A549 (cell line): ENCODE results near the gene BCL2L15. TPM values are rescaled to one million over a fixed set of nuclear protein-coding genes. Genes with fewer than 3 reads are reported as not detected.

ENCODE experiments used
- ATAC-seq, 2 experiments: fragments of 200-7000 bp in 1 of 2; fragments of >200 bp in 1 of 2; cut with Nextera tagmentation in 1 of 2; cut with Tn5 transposase in 1 of 2; 3 replicates each; pipeline versions ENCODE4 v1.8.0 to v1.9.1; 2018 to 2020; ENCODE audit warnings: mild to moderate bottlenecking in 1 of 2, moderate library complexity in 1 of 2
- CTCF ChIA-PET: fragments of 300-600 bp; sonication (Branson Sonifier 250); formaldehyde crosslinking; extraction: SDS; loops from one replicate; lab custom pipeline; 2021; ENCODE audit warnings: antibody characterized with exemption, inconsistent platforms; lab: Yijun Ruan, JAX
- POLR2A ChIA-PET: fragments of 350-600 bp; formaldehyde crosslinking; extraction: SDS; loops from one replicate; lab custom pipeline; 2021; ENCODE audit warnings: antibody characterized with exemption, inconsistent platforms; lab: Yijun Ruan, JAX
- DNase-seq, 2 experiments: peaks; one replicate each; pipeline versions ENCODE4 v3.0.0 to v3.0.0-alpha.2; 2011 to 2016; ENCODE audit warnings: low read depth in 1 of 2, low spot score in 1 of 2
- FAIRE-seq: peaks from 2 replicates; lab custom pipeline; 2011; peaks lifted over from hg19 to GRCh38; lab: Jason Lieb, UNC
- H3K27ac ChIP-seq, 2 experiments: fragments of >200 bp; sonication (Bioruptor Twin); formaldehyde crosslinking; 3 replicates each; pipeline ENCODE4 v1.5.1; 2016 to 2017
- H3K4me1 ChIP-seq: fragments of >200 bp; sonication (Bioruptor Twin); formaldehyde crosslinking; 3 replicates; pipeline ENCODE4 v1.6.1; 2016
- H3K4me2 ChIP-seq: fragments of >200 bp; sonication (Bioruptor Twin); formaldehyde crosslinking; 3 replicates; pipeline ENCODE4 v1.6.1; 2016
- H3K4me3 ChIP-seq: fragments of >200 bp; sonication (Bioruptor Twin); formaldehyde crosslinking; 3 replicates; pipeline ENCODE4 v1.5.1; 2016
- H3K9me3 ChIP-seq: fragments of >200 bp; sonication (Bioruptor Twin); formaldehyde crosslinking; 3 replicates; pipeline ENCODE4 v1.6.1; 2016
- CBX8 ChIP-seq: fragments of 200-600 bp; sonication (generic); IDR thresholded peaks from 2 replicates; pipeline ENCODE4 v1.6.1; 2016
- CEBPB ChIP-seq, 2 experiments: fragments of >200 bp in 1 of 2; sonication (Bioruptor Twin) in 1 of 2; formaldehyde crosslinking in 1 of 2; IDR thresholded peaks; 2 replicates each; pipeline ENCODE4 v1.6.1; 2012 to 2016
- CHD4 ChIP-seq: fragments of 200-600 bp; sonication (generic); IDR thresholded peaks from 2 replicates; pipeline ENCODE4 v1.6.1; 2016; ENCODE audit warnings: antibody characterized with exemption, mild to moderate bottlenecking, borderline replicate concordance
- EHF ChIP-seq: fragments of 250-450 bp; sonication (Bioruptor Pico); IDR thresholded peaks from 2 replicates; pipeline ENCODE4 v1.5.0; 2020; ENCODE audit warnings: mild to moderate bottlenecking
- EHMT2 ChIP-seq: fragments of 200-600 bp; sonication (generic); IDR thresholded peaks from 2 replicates; pipeline ENCODE4 v1.6.1; 2016; ENCODE audit warnings: antibody characterized with exemption, low read depth, mild to moderate bottlenecking, moderate library complexity
- ELK1 ChIP-seq: fragments of 150-350 bp; IDR thresholded peaks from 2 replicates; pipeline ENCODE4 v1.6.1; 2014; ENCODE audit warnings: low read depth, mild to moderate bottlenecking, low read length
- ESRRA ChIP-seq: fragments of 150-350 bp; IDR thresholded peaks from 2 replicates; pipeline ENCODE4 v1.6.1; 2014; ENCODE audit warnings: mild to moderate bottlenecking, low read length, borderline replicate concordance
- GATA3 ChIP-seq: IDR thresholded peaks from 2 replicates; pipeline ENCODE4 v1.6.1; 2012; ENCODE audit warnings: borderline replicate concordance
- HES2 ChIP-seq: fragments of >200 bp; sonication (Bioruptor Twin); formaldehyde crosslinking; IDR thresholded peaks from 2 replicates; pipeline ENCODE4 v1.6.1; 2016
- HMGXB4 ChIP-seq: fragments of 250-450 bp; sonication (Bioruptor Pico); IDR thresholded peaks from 2 replicates; pipeline ENCODE4 v1.5.0; 2021; ENCODE audit warnings: mild to moderate bottlenecking, moderate library complexity, borderline replicate concordance
- HOXA7 ChIP-seq: fragments of 250-450 bp; sonication (Bioruptor Pico); IDR thresholded peaks from 2 replicates; pipeline ENCODE4 v1.5.0; 2020; ENCODE audit warnings: mild to moderate bottlenecking, moderate library complexity
- HOXB5 ChIP-seq: fragments of 250-450 bp; sonication (Bioruptor Pico); IDR thresholded peaks from 2 replicates; pipeline ENCODE4 v1.5.0; 2020; ENCODE audit warnings: mild to moderate bottlenecking, moderate library complexity
- MYC ChIP-seq: IDR thresholded peaks from 2 replicates; pipeline ENCODE4 v1.6.1; 2012; ENCODE audit warnings: mild to moderate bottlenecking, inconsistent platforms, low read length, improper control_type of control experiment, borderline replicate concordance
- NPAS2 ChIP-seq: fragments of 250-450 bp; sonication (Bioruptor Pico); IDR thresholded peaks from 2 replicates; pipeline ENCODE4 v1.8.0; 2022; ENCODE audit warnings: mild to moderate bottlenecking, moderate library complexity, borderline replicate concordance
- NR3C1 ChIP-seq: fragments of >200 bp; sonication (Bioruptor Twin); formaldehyde crosslinking; IDR thresholded peaks from 3 replicates; pipeline ENCODE4 v1.6.1; 2017
- POLR2AphosphoS2 ChIP-seq: conservative IDR thresholded peaks from 2 replicates; pipeline ENCODE4 v1.6.1; 2012; ENCODE audit warnings: low read length, improper control_type of control experiment, inconsistent platforms
- RARB ChIP-seq: fragments of 250-450 bp; sonication (Bioruptor Pico); IDR thresholded peaks from 2 replicates; pipeline ENCODE4 v1.8.0; 2021; ENCODE audit warnings: mild to moderate bottlenecking, moderate library complexity
- REST ChIP-seq: fragments of 200-600 bp; sonication (generic); IDR thresholded peaks from 2 replicates; pipeline ENCODE4 v1.6.1; 2016; ENCODE audit warnings: antibody characterized with exemption, mild to moderate bottlenecking, moderate library complexity
- TFCP2L1 ChIP-seq: fragments of 250-450 bp; sonication (Bioruptor Pico); IDR thresholded peaks from 2 replicates; pipeline ENCODE4 v1.5.0; 2021; ENCODE audit warnings: mild to moderate bottlenecking
- TP53 ChIP-seq: fragments of 250-450 bp; sonication (Bioruptor Pico); IDR thresholded peaks from 2 replicates; pipeline ENCODE4 v1.5.0; 2021; ENCODE audit warnings: mild to moderate bottlenecking, moderate library complexity
- WGBS: methylation state at CpG from one replicate; pipeline ENCODE4 v1.1.6; 2017; ENCODE audit errors: missing lambda C conversion rate; 5-methylcytosine and 5-hydroxymethylcytosine counted together
- polyA plus RNA-seq, 4 experiments: library from polyadenylated mRNA; depleted of rRNA in 3 of 4; stranded (reverse); fragments of >200 nt; fragmentation: RNase III in 1 of 4; extraction: RNeasy Plus Mini Kit Qiagen cat#74134 plus additional on column Dnase treatment in 1 of 4; gene quantifications; 2 replicates in 3 of 4; 3 replicates in 1 of 4; pipeline ENCODE4 v1.2.3, GENCODE V29; 2011 to 2017
- TF ChIP-seq, protein P1 (sequence below): IDR thresholded peaks from 2 replicates; pipeline ENCODE4 v1.6.1; 2012
- TF ChIP-seq, protein P2 (sequence below): IDR thresholded peaks from 2 replicates; pipeline ENCODE4 v1.6.1; 2012; ENCODE audit warnings: low read depth, borderline replicate concordance

BCL2L15 gene
- polyA plus RNA-seq, 2 of the 4 experiments (the other 2 are of a cell fraction), result 2.1 to 2.3 TPM

DNA sequence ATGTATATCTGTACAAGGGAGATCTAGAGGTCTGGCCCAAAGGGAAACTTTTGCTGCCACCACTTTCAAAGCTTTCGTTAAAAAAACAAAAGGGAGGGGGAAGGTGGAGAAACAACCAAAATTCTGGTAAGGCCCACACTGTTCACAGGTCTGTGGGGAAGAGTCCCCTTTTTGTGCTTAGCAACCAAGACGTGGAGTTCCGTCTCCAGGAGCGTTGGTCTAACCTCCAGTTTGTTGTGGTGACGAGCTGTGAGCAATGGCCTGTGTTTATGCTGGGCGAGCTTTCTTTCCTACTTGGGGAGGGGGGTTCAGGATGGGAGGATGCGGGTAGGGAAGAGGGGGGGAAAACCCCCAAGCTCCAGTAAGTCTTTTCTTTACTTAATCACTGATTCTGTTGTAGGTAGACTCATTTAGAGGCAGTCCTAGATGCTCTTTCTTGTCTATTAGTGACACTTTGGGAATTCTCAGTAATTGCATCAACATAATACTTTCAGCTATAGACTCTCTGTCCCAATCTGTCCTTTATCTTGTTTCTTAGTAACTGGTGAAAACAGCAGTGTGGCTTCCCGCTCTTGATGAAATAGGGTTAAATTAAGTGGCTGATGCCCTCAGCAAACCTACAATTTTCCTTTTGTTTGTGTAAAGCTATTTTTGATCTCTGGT is 43.2 kb upstream of the BCL2L15 start:
- ATAC-seq (peak in 1 of 2 experiments; percentile 50; a peak in 3 of 6 replicates), FAIRE-seq (no peak), DNase-seq (peak; percentile 21 to 27)
- Histone ChIP-seq H3K4me3 (peak overlapping the region; percentile 96), H3K9me3 (no peaks in the 10 kb centered on the region), H3K27ac (peak overlapping the region; percentile 84 to 97; a peak in 5 of 6 replicates), H3K4me1 (peaks cover 21% of the 10 kb centered on the region), H3K4me2 (peak overlapping the region; percentile 90)
- 14% methylated on average over 8 of the region's 8 CpGs for WGBS
- TF ChIP-seq POLR2AphosphoS2 (no peak), TP53 (CRISPR knock-in tag) (no peak), MYC (no peak), REST (no peak), NR3C1 (no peak), HMGXB4 (CRISPR knock-in tag) (no peak), CEBPB (IDR thresholded peaks at IDR 0.05) (no peak), EHMT2 (no peak), RARB (CRISPR knock-in tag) (no peak), GATA3 (no peak), NPAS2 (no peak), TFCP2L1 (CRISPR knock-in tag) (no peak)
- TF ChIP-seq, protein P1, sequence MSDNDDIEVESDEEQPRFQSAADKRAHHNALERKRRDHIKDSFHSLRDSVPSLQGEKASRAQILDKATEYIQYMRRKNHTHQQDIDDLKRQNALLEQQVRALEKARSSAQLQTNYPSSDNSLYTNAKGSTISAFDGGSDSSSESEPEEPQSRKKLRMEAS, result no peak
- CTCF ChIA-PET, result interaction anchor here (0.6 to 1.3 kb wide), 5 partner anchors 10 to 96 kb away, joined by 3 to 5 read pairs (median 4); partner anchors contain the start of gene AP4B1
- POLR2A ChIA-PET, result interaction anchor here (1.1 to 3.7 kb wide), 2 partner anchors 26 to 118 kb away, joined by 5 to 32 read pairs; partner anchors contain the start of genes AP4B1, DCLRE1B and RSBN1

- peak overlapping the region; percentile 96 for H3K4me3 ChIP-seq
- H3K9me3 ChIP-seq, result no peaks in the 10 kb centered on the region
- DNase-seq (peak in 1 of 2 experiments; percentile 25), FAIRE-seq (no peak), ATAC-seq (peak; percentile 69 to 78)
- ChIA-PET POLR2A (interaction anchor here (1.0 to 3.7 kb wide), 4 partner anchors 20 to 172 kb away, joined by 3 to 32 read pairs (median 8); partner anchors contain the start of genes AP4B1, DCLRE1B and RSBN1), CTCF (interaction anchor here (0.6 to 2.3 kb wide), 8 partner anchors 12 to 95 kb away, joined by 3 to 9 read pairs (median 4); partner anchors contain the start of genes AP4B1 and DCLRE1B)
- H3K4me2 ChIP-seq, result peak overlapping the region; percentile 90
- H3K27ac ChIP-seq, result peak overlapping the region; percentile 84 to 97
- WGBS, result 0% methylated on average over 13 of the region's 64 CpGs
- H3K4me1 ChIP-seq, result peaks cover 21% of the 10 kb centered on the region
- TF ChIP-seq RARB (CRISPR knock-in tag), result no peak
- TF ChIP-seq HOXB5, result no peak
- TF ChIP-seq ESRRA, result no peak
- TF ChIP-seq EHF (CRISPR knock-in tag), result no peak
- TF ChIP-seq ELK1, result no peak
- TF ChIP-seq HES2, result no peak
- TF ChIP-seq HOXA7 (CRISPR knock-in tag), result no peak
- TF ChIP-seq, protein P2, sequence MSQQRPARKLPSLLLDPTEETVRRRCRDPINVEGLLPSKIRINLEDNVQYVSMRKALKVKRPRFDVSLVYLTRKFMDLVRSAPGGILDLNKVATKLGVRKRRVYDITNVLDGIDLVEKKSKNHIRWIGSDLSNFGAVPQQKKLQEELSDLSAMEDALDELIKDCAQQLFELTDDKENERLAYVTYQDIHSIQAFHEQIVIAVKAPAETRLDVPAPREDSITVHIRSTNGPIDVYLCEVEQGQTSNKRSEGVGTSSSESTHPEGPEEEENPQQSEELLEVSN, result no peak
- TF ChIP-seq NPAS2, result no peak
- no peak for TF ChIP-seq CBX8
- TF ChIP-seq CHD4, result no peak
- no peak for TF ChIP-seq REST
These were observed 42.5 kb upstream of the BCL2L15 start for GRCh38 chr1:113929750-113930498.
